GM21423 (cell line): Measurements from ENCODE around the gene IYD.
"Not testable (repeated sequence)": the region's sequence is repeated elsewhere in the genome, so short reads cannot be mapped to it uniquely, and the experiment has no call there.

ENCODE experiments used
- ATAC-seq: cut with Tn5 transposase; IDR thresholded peaks from one replicate; pipeline ENCODE4 v1.9.1; 2021; ENCODE audit warnings: mild to moderate bottlenecking, moderate library complexity; ENCODE audit not compliant: unreplicated experiment

Gene IYD

GRCh38 chr6:150427037-150427602, 58.3 kb downstream of the IYD start:
- no peak for ATAC-seq

GRCh38 chr6:150427843-150428242, 59.0 kb downstream of the IYD start:
- ATAC-seq = no peak

GRCh38 chr6:150430815-150431214, 62.0 kb downstream of the IYD start:
- no peak for ATAC-seq

- no peak for ATAC-seq
Measured at GRCh38 chr6:150435360-150435759, 66.5 kb downstream of the IYD start.

GRCh38 chr6:150435832-150436231, 67.0 kb downstream of the IYD start:
- no peak for ATAC-seq

GRCh38 chr6:150439373-150439772, 70.6 kb downstream of the IYD start:
- no peak for ATAC-seq

GRCh38 chr6:150443621-150444020, 74.8 kb downstream of the IYD start:
- ATAC-seq = no peak

- ATAC-seq = no peak
Measured at GRCh38 chr6:150444308-150444707, 75.5 kb downstream of the IYD start.

GRCh38 chr6:150445486-150445885, 76.7 kb downstream of the IYD start:
- ATAC-seq = no peak

- no peak for ATAC-seq
Measured at GRCh38 chr6:150448221-150448620, 79.4 kb downstream of the IYD start.

- ATAC-seq = not testable (repeated sequence)
Measured at GRCh38 chr6:150449055-150449454, 80.2 kb downstream of the IYD start.

- no peak for ATAC-seq
Measured at GRCh38 chr6:150450918-150451317, 82.1 kb downstream of the IYD start.

- ATAC-seq = no peak
Measured at GRCh38 chr6:150451807-150452427, 83.1 kb downstream of the IYD start.

GRCh38 chr6:150452428-150453243, 83.8 kb downstream of the IYD start:
- ATAC-seq = no peak

- ATAC-seq = no peak
Measured at GRCh38 chr6:150453357-150453756, 84.5 kb downstream of the IYD start.
